Hematopoietic multipotent progenitor cell treated with erythropoietin and hydrocortisone succinate and interleukin-3 and kit ligand, for 8 days (in vitro differentiated cells): ENCODE measurements around the gene USP19.

ENCODE experiments used
- DNase-seq: peaks from one replicate; pipeline ENCODE4 v3.0.0-alpha.2; 2015

Gene USP19

DNA sequence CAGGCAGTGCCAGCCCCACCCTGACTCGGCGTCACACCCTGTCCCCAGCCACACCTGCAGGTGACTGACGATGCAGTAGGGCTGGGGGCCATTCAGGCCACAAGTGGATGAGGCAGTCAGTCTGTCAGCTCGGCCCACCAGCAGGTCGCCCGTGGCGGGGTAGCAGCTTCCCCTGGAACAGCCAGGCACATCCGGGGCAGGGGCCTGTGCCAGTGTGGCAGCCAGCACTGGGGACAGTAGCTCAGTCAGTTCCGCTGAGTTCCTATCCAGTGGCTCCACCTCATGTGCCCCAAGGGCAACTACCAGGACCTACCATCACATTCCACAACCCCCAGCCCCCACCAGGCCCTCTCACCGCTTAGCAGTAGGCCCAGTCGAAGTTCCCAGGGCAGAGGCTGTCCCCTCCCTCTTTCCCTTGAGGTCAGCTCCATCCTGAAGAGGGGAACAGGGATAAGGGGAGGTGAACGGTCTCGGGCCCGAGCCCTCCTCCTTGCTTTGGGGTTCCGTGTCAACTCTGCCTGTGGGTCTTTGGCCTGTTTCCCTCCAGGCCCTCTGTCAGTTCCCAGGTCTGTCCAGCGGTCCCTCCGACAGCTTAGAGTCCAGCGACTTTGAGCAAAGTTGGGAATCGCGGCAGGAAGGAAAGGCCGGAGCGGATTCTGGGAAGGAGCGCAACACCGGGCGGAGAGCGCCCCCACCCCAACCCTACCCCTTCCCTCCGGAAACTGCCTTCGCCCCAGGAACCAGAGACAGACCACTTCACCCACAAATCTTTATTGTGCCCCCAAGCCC is 12.0 kb upstream of the USP19 start, which contains the start of gene LAMB2:
Gene LAMB2 (minus strand): TSS at position 614 of the 789 bp plus-strand sequence. CDS start 183 bp downstream, at position 431.
- no peak for DNase-seq

DNA sequence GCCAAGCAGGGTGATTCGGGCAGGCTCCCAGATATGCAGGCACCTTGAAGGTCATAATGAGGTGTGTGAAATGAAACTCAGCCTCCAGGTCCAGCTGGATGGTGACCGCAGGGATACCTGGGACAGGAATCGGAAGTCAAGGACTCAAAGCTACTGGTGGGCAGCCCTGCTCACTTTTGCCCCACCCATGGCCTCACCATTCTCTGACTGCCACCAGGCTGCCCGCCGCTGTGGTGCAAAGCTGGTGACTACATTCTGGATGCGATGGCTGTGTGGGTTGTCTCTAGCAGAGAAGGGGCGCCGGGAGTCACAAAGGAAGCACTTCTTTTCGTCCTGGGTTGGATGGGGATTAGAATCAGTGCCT is 11.4 kb upstream of the USP19 start:
- DNase-seq = no peak

DNA sequence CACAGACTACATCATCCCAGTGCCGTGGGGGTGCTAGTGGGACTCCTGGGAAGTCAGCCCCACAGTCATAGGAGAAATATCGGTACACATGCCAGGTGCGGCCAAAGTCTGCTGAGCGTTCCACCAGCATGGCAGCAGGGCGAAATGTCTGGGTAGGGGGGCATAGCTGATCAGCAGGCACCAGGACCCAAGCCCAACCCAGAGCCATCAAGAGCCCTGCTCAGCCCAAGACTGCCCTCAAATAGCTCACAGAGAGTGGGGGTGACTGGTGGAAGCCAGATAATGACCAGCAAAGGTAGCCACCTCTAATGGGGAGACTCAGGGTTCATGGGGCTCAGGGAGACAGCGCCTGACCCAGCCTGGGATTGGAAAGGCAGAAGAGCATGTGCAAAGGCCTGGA is 11.0 kb upstream of the USP19 start:
- DNase-seq = no peak

DNA sequence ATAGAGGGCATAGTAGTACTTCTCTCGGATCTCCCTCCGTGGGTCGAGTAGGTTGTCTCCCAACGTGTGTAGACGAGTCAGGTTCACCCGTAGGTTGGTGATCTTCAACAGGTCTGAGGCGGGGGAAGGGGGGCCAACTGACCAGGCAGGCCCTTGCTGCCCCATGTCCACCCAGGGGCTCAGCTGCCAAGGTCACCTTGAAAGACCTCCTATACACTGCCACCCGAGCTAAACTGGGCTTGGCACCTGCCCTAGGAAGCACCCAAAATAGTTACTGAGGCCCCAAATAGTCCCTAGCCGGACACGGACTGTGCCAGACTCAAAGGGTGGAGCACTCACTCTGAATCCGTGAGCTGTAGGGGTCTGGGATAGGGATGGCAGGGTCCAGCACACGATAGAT is 10.4 kb upstream of the USP19 start:
- DNase-seq = no peak

DNA sequence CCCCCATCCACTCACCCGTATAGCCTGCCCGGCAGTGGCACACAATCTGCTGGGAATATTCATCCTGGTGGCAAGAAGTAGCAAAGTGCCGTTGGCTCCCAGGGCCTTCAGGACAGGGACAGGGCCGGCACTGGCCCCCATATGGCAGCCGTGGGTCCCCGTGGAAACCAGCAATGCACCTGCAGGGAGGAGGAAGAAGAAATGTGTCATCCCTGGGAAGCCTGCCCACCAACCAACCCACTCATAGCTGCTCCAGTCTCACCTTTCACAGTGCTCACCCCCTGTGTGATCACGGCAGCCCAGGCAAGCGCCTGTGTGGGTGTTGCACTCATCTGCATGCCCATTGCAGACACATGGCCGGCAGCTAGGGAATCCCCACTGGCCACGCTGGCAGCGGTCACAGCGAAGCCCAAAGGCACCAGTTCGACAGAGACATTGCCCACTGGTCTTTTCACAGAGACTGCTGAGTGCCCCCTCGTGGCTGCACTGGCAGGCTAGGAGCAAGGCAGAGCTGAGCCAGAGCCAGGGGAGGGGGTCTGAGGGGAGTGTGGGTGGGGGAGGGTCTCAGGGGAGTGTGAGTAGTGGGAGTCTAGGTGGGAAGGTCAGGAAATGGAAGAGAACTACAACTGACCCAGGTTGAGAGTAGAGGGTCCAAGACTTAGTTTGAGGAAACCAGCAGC is 4.5 kb upstream of the USP19 start:
- DNase-seq = no peak

DNA sequence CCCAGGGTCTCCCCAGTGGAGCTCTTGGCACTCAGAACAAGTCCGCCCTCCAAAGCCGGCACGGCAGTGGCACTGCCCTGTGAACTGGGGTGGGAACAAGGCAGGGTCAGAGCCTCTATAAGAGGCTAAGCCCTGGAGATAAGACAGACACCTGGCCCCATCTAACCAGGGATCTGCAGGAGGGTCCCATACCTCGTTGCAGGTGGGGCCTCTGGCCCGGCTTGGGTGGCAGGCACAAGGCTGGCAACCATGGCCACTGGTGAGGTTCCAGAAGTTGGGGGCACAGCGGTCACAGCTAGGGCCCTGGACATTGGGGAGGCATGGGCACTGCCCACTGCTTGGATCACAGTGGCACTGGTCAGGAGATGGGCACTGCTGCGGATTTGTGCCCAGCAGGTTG is 3.6 kb upstream of the USP19 start:
- DNase-seq = no peak

DNA sequence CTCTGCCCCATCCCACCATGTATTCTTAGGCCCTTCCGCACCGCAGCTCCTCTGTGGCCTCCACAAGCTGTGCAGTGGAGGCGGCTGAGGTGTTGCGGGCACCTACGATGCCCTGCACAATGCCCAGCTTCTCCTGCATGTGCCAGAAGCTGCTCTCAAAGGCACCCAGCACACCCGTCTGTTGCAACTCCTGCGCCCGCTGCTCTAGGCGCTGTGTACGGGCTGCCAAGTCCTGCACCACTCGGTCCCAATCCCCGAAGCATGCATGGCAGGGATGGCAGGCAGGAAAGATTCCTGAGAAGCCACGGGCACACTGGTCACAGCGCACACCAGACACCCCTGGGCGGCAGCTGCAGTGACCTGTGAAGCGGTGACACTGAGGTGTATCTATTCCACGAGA is 3.1 kb upstream of the USP19 start:
- DNase-seq = no peak

DNA sequence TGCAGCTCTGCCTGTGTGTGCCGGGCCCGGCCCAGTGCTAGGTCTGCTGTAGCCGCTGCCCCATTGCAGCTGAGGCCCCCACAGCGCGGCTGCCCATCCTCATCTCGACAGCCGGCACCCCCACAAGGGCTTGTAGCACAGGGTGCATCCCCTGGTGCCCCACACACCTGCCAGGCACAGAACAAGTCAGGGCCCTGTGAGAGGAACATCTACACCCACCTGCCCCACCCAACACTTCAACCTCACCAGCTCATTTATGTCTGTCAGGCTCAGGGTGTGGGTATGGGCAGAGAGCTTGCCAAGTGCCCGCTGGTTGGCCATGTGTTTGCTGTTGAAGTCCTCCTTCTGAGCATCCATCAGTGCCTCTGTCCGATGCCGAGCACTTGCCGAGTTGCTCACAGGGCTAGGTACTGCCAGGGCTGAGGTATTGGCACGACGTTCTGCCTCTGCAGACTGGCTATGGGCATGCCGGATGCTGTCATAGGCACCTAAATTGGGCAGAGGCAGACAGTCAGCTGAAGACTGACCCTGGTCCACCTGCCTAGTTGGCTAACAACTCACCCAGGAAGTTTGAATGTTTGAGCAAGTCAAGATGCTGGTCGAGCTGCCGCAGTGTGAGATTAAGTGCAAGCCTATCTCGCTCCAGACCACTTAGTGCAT is 2.4 kb upstream of the USP19 start:
- DNase-seq = no peak

DNA sequence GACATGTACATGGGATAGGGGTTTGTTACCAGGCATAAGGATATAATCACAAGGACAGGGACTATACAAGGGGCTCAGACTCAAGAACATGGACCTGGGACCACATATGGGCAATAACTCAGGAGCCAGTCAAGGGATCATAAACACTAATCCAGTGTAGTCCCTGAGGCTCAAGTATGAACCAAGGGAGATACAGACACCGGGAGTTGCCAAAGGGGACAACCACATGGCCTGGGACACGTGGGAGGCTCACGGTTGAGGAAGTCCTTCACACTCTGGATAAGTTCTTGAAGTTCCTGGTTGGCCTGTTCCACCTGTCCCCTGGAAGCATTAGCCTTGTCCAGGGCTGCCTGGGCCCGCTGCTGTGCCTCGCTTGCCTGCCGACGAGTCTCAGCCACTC is 1.8 kb upstream of the USP19 start:
- no peak for DNase-seq

DNA sequence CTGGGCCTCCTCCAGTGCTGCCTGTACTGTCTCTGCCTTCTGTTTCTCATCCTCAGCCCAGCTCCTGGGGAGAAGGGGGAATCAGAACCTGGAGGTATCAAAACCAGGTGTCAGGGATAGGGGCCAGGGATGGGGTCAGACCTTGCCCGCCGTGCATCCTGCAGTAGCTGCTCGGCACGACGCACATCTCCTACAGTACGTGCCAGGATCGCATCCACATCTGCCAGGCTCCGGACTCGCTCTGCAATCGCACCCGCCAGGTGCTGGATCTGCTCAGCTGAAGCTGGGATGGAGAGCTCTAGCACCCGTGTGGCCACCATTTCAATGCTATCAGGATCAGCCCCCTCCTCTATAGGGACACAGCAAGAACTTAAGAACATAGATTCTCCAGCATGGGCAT is 1.4 kb upstream of the USP19 start:
- no peak for DNase-seq

DNA sequence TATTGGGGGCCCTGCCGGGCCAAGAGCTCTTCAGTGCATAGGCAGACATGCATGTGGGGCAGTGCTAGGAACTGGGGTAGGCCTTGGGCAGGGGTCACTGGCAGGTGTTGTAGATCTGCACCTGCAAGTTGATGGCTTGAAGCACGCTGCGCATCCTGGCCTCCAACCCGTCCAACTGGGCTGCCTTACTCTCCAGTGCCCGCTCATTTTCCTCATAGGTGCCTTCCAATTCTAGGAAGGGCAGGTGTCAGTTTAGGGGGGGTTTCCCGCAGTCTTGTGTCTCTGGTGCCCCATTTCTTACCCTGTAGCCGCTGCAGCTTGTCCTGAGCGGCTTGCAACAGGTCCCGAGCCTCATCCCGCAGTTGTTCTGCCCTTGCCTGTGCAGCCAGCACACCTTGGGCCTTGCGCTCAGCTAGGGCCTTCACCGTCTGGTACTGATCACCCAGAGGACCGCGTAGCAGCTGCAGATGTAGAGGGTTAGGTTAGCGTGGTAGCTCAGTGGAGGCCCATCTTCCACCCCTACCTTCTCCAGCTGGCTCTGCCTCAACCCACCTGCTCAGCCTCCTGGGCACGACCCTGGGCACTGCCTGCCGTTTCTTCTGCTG is 611 bp upstream of the USP19 start:
- no peak for DNase-seq

DNA sequence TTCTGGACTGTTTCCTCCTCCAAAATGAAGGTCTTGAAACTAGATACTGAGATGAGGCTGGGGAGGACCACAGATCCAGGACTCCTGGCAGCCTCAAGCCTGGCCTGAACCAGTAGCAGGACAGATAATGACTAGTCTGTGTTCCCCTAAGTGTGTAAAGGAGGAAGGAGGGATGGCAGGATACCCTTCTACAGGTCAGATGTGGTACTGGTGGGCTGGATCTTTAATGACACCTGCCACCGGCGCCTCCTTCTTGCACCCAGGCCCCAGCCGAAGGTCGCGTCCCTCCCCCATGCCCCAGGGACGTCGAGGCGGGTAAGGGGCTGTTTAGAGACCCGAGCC is 556 bp downstream of the USP19 start:
- peak; percentile 19 for DNase-seq

DNA sequence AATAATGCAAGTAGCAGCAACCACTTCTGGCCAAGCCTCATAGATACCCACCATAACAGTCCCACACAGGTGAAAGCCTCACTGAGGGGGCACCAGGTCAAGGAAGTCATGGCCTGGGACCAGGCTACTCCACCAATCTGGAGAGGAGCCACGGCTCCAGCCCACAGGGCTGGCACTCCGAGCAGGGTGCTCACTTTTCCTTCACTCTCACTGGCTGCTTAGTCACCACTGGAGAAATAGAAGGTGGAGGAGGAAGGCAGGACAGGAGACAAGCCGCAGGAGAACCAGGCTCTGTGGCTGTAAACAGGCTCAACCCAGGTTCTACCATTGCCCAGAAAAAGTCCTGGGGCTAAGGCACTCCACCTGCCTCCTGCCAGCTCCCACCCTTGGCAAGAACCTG is 1.2 kb downstream of the USP19 start:
- no peak for DNase-seq

DNA sequence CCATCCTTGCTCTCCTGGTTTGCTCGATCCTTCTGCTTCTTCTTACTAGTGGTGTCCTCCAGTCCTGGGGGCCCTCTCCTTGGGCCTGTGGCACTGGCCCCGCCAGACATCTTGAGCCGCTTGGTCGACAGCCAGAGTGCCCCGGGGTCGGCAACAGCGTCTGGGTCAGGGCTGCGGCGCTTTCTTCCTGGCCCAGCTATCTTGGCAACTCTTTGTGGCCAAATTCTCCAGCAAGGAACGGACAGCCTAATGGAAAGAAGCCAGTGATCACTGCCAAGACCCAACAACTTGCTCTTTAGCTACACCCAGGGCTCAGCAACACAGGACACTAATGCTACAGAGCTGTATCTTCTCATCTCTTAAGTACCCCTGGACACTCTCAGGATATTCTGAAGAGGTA is 1.6 kb downstream of the USP19 start:
- no peak for DNase-seq

DNA sequence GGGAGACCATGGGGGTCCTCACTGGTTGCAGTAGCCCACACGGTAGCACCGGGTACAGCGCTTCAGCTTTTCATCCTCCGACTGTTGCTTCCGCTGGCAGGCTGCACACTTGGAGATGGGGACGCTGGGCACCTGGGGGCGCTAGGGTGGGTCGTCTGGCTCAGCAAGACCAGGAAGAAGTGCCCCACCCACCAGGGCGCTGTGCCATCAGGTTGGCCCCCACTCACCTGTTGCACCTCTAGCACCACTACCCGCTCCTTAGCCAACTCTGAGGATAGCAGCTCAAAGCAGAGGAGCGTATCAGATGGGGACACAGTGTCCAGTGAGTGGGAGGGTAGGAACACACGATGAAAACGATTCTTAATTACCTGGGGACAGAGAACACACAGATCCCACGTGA is 8.4 kb downstream of the USP19 start:
- DNase-seq = no peak

DNA sequence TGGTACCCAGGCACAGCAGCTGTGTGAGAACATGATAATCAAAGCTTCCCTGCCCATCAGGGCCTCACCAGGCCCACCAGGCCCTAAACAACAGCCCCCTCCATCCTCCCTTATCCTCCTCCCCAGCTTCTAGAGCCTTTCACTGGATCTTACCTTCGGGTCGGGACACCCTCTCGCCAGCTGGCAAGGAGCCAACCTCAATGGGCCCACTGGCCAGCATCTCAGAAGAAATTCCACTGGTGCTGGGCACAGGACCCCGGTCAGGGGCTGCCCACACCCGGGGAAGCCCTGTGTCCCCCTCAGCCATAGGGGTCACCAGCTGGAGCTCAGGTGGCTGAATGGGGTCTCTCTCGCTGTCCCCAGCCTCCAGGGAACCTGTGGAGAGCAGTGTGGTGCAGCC is 9.3 kb downstream of the USP19 start:
- no peak for DNase-seq

DNA sequence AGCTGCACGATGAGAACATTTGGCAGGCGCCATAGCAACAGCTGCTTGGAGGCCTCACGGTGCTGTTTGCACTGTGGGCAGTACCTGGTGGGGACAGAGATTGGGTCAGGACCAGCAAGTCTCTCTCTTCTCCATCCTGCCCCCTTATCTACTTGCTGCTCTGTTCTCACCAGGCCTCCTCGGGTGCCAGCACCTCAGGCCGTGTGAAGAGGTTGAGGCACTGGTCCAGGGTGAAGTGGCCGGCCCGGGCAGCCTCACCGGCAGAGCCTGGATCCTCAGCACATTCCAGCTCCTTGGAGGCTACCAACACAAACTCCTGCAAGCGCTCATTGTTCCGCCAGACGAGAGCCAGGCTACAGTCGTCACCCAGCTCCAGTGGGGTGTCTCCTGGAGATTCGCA is 9.8 kb downstream of the USP19 start:
- no peak for DNase-seq

DNA sequence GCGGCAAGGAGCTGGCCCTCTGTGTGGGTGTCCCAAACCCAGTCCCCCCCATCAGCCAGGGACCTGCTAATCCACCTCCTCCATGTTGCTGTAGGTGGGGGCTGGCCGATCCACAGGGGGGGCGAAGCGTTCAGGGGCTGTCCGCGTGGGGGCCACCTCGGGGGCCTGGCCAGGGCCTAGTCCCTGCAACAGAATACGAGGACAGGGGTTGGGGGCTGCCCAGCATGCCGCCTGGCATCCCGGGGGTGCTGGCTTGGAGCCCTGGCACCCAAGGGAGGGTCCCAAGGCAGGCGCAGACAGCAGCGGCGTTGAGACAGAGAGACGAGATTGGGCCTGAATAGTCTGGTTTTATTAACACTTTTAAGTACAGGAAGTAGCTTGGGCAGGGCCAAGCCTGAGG is 12.3 kb downstream of the USP19 start:
- DNase-seq = no peak

DNA sequence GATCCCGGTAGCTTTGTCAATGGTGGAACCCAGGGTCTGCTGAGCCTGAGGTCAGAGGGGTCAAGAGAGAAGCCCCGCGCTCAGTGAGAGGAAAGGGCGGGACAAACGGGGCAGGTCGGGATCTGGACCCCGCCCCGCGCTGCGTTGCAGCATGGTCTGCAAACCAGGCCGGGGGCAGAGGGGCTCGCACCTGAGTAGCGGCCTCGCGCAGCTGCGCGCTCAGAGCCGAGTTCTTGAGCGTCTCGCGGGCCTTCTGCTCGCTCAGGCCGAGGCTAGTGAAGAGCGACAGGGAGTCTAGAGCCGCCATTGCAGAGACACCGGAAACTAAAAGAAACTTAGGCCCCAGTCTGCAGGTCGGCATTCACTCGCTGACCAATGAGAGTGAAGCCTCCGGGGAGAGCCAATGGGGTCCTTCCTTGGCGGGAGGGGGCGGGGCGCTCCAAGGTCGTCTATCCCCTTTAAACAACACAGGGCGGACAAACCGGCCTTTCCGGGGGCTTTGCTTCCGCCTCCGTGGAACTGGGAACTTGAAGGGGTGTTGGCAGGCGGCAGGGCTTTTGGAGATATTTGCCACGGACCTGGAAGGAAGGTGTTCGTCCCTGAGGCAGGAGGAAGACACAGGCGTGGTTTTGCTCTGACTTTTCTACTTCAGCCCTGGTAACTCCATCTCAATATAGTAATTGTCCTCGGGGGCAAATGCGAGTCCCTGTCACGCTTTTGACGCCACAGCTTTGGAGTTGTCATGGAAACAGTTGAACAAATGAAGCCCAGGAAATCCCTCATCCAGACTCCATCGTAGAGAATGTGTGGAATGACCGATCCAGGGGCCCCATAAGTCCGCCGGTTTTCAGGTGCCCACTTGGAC is 16.0 kb downstream of the USP19 start, which contains the start of gene QARS1:
Gene QARS1 (minus strand): TSS at position 331 of the 865 bp plus-strand sequence. CDS start 24 bp downstream, at position 307.
- peak; percentile 95 for DNase-seq

DNA sequence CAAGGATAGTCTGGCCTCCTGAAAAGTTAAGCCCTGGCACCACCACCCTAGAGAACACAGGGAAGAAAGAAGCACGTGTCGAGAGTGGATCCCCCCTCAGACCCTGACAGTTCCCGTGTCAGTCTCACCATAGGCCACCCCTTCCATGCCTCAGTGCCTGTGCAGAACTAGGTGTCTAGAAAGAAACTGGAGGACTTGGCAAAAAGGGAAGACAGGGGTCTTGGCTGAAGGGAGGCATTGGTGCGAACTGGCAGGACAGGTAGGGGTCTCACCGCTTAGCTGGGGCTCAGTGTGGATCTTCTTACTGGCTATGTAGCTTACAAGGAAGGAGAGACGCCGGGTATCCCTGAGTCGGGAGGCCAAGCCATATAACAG is 16.6 kb downstream of the USP19 start:
- DNase-seq = no peak

DNA sequence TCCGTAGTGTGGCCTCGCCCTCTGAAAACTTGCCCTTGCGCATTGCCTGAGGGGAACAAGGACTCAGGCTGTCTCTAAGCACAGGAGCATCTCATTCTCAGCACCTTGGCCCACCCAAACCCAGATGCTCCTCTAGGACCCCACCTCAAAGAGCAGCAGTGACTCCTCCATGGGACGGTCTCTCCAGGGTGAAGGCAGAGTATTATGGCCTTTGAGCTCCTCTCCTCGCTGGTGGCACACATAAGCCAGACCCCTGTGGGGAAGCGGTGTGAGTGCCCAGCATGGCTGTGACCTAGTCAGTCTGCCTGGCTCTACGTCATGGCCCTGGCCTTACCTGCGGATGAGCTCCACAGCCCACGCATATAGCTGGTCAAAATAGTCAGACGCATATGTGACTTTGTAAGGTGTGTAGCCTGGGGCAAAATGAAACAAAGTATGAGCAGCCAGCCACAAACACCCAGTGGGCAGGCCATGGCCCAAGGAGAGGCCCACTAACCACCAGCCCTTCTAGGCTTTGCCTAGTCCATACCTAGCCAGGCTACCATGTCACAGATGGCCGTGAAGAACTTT is 20.5 kb downstream of the USP19 start:
- no peak for DNase-seq

DNA sequence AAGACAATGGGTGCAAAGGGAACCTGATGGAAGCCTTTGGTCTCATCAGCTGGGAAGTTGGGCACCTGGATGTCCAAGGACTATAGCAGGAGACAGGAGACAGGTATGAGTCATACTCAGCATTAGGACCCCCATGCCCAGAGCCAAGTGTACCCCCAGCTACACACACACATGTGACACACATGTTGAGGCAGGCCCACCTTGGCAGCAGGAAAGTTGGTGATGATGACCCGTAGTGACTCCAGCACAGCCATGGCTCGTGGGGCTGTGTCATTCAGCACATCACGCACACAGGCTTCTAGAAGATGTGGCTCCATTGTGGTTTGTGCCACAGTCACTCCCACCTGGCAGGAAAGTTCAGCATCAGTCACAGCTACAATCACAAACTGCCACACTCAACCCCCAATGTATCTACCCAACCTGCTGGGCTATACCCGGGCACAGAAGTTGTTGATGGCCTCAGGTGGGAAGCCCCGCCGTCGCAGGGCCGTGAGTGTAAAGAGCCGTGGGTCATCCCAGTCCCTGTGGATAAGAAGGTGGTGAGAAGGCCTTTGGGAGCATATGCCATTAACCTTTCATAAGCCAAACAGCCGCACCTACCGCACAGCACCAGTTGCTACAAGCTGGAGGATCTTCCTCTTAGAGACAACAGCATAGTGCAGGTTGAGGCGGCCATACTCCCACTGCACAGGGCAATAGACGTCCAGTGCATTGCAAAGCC is 21.6 kb downstream of the USP19 start:
- no peak for DNase-seq
